HG03565 (cell line): ENCODE measurements around the gene UBA6.
"Not testable (repeated sequence)": the region's sequence is repeated elsewhere in the genome, so short reads cannot be mapped to it uniquely, and the experiment has no call there.

ENCODE experiments used
- ATAC-seq: cut with Tn5 transposase; IDR thresholded peaks from one replicate; pipeline ENCODE4 v1.9.1; 2021; ENCODE audit warnings: mild to moderate bottlenecking, moderate library complexity; ENCODE audit not compliant: unreplicated experiment

Gene UBA6

GRCh38 chr4:67714248-67714583, 13.3 kb upstream of the UBA6 start:
- peak; percentile 66 for ATAC-seq

- ATAC-seq = no peak
These were observed 12.7 kb upstream of the UBA6 start for GRCh38 chr4:67713529-67714247.

GRCh38 chr4:67712650-67713528, 11.9 kb upstream of the UBA6 start:
- no peak for ATAC-seq

- no peak for ATAC-seq
These were observed 11.2 kb upstream of the UBA6 start for GRCh38 chr4:67712000-67712625.

GRCh38 chr4:67706682-67707081, 5.7 kb upstream of the UBA6 start:
- not testable (repeated sequence) for ATAC-seq

- ATAC-seq = no peak
These were observed 3.9 kb upstream of the UBA6 start for GRCh38 chr4:67704843-67705242.

GRCh38 chr4:67702166-67702565, 1.2 kb upstream of the UBA6 start:
- ATAC-seq = no peak

- no peak for ATAC-seq
These were observed 529 bp upstream of the UBA6 start for GRCh38 chr4:67701517-67701850.

GRCh38 chr4:67700116-67700737, 728 bp downstream of the UBA6 start:
- ATAC-seq = peak; percentile 25

- ATAC-seq = no peak
These were observed 1.4 kb downstream of the UBA6 start for GRCh38 chr4:67699603-67700002.

- ATAC-seq = no peak
These were observed 2.9 kb downstream of the UBA6 start for GRCh38 chr4:67697860-67698687.

GRCh38 chr4:67696061-67696460, 4.9 kb downstream of the UBA6 start:
- ATAC-seq = no peak

GRCh38 chr4:67694662-67695061, 6.3 kb downstream of the UBA6 start:
- no peak for ATAC-seq

GRCh38 chr4:67691328-67691727, 9.6 kb downstream of the UBA6 start:
- no peak for ATAC-seq

GRCh38 chr4:67687636-67688035, 13.3 kb downstream of the UBA6 start:
- ATAC-seq = no peak

- ATAC-seq = no peak
These were observed 15.5 kb downstream of the UBA6 start for GRCh38 chr4:67685532-67685859.

GRCh38 chr4:67684839-67685531, 16.0 kb downstream of the UBA6 start:
- ATAC-seq = no peak

GRCh38 chr4:67682266-67682665, 18.7 kb downstream of the UBA6 start:
- no peak for ATAC-seq

GRCh38 chr4:67680581-67681222, 20.3 kb downstream of the UBA6 start:
- no peak for ATAC-seq

GRCh38 chr4:67678612-67679011, 22.3 kb downstream of the UBA6 start:
- no peak for ATAC-seq
